ENCODE measurements around the gene OLFM1. TPM values are rescaled to one million over a fixed set of nuclear protein-coding genes. Genes with fewer than 3 reads are reported as not detected.

Gene OLFM1
- total RNA-seq, 1 donor from 2014 or later: 12.5 TPM

DNA sequence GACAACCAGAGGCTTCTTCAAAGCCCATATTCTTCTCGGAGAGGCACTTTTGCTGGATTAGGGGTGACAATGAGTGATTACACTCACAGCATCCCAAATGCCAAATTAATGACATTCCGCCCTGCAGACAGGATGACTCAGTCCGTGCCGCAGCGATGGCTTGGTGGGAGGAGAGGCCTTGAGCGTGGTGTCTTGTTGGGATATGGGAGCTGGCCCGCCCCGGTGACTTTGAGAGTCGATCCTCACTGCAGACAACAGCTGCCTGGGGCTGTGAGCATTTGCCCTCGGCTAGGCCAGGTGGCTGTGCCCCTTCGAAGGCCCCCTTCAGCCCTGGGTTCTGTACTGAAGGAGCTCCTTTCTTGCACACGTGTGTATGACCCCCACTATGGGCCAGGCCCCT lies 29.8 kb downstream of the OLFM1 start:
- intact Hi-C loops (cut with micrococcal nuclease): loop anchor here (10.0 kb wide), 1 partner anchor 118 kb away; no protein-coding TSS in a partner anchor
- ATAC-seq (no peak), DNase-seq (no peak)

GRCh38 chr9:135119496-135120064 lies 32.1 kb downstream of the OLFM1 start:
- intact Hi-C loops (cut with micrococcal nuclease): loop anchor here (10.0 kb wide), 1 partner anchor 115 kb away; no protein-coding TSS in a partner anchor
- DNase-seq (no peak), ATAC-seq (no peak)

DNA sequence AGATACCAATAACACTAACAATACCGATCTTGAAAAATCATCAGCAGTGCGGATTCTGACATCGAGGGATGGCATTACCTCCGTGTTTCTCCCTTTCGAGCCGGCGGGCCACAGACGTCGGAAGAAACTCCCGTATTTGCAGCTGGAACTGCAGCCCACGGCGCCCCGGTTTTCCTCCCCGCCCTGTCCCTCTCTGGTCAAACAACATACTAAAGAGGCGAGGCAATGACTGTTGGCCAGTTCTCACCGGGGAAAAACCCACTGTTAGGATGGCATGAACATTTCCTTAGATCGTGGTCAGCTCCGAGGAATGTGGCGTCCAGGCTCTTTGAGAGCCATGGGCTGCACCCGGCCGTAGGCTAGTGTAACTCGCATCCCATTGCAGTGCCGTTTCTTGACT lies 32.8 kb downstream of the OLFM1 start:
- DNase-seq (no peak), ATAC-seq (no peak)
- intact Hi-C loops (cut with micrococcal nuclease): no loop called here

DNA sequence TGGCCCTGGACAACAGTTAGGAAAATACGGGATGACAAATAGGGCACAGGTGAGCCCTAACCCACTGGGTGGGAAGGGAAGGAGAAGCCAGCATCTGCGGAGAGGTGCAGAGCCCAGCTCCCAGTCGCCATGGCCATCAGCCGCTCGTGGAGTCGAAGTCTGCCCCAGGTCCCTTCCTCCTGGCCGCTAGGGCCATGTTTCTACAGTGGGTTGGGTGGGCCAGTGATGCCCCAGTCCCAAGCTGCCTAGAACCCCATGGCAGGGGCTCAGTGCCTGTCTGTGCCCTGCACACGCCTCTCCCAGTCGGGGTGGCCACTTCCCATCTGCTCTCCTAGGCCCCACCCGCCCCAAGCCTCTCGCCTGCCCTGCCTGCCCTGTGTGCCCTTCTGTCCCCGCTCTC lies 34.8 kb downstream of the OLFM1 start:
- DNase-seq (no peak), ATAC-seq (no peak)
- intact Hi-C loops (cut with micrococcal nuclease): no loop called here

GRCh38 chr9:135123126-135123772 lies 35.8 kb downstream of the OLFM1 start:
- ATAC-seq (no peak), DNase-seq (no peak)
- intact Hi-C loops (cut with micrococcal nuclease): no loop called here

GRCh38 chr9:135123773-135124134 lies 36.3 kb downstream of the OLFM1 start:
- ATAC-seq: peak; percentile 94
- intact Hi-C loops (cut with micrococcal nuclease): no loop called here
- DNase-seq: no peak

DNA sequence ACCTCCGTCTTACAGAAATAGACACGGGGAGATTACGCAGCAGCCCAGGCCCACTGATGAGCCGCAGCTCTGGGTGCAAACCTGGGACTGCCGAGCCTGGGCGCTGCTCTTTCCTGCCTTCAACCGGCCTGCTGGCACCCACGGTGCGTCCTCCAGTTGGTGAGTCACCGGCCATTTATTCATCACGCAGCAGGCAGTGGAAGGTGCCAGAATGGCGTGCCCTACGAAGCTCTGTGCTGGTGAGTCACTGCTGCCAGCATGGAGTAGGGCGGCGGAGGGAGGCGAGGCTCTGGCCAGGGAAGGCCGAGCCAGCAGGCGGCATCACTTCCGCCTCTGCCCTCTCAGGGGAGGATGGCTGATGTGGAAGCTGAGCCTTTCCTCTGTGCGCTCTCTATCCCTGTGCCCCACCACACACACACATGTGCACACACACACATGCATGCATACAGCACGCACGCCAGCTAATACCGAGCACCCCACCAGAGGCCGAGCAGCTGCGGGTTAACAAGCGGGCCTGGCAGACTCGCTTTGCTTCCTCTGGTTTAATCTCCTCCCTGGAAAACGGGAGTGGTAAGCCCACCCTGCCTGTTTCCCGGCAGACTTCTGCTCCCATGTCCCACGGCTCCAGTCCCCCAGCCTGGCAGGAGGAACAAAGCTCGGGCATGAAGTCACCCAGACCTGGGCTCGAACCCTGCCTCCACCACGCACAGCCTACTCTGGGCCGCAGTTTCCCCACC lies 39.2 kb downstream of the OLFM1 start:
- ATAC-seq (no peak), DNase-seq (no peak)
- intact Hi-C loops (cut with micrococcal nuclease): no loop called here

- ATAC-seq (no peak), DNase-seq (no peak)
- intact Hi-C loops (cut with micrococcal nuclease): no loop called here
Observed at GRCh38 chr9:135127718-135128670, 40.5 kb downstream of the OLFM1 start.

GRCh38 chr9:135129137-135129695 lies 41.7 kb downstream of the OLFM1 start:
- ATAC-seq (no peak), DNase-seq (no peak)

GRCh38 chr9:135130207-135130976 lies 42.9 kb downstream of the OLFM1 start:
- ATAC-seq: no peak

More at GRCh38 chr9:135129137-135129695, 41.7 kb downstream of the OLFM1 start:
- intact Hi-C loops (cut with micrococcal nuclease): no loop called here

DNA sequence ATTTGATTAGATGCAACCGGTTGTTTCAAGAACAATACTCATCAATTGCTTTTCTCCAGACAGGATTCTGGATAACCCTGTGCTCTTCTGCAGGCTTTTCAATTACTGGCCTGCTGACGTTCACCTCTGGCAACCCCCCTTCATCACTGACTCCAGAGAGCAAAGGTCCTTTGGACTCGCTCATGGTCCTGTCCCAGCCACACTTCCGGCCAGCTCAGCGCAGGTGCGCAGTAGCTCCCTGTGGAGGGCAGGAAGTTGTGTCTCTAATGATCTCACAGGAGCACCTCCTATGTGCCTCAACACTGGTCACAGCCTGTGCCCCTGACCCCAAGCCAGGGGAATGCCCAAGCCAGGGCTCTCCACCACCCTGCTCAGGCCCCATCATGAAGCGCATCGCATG lies 44.0 kb downstream of the OLFM1 start:
- intact Hi-C loops (cut with micrococcal nuclease): no loop called here
- DNase-seq (no peak), ATAC-seq (no peak)

More at GRCh38 chr9:135130207-135130976, 42.9 kb downstream of the OLFM1 start:
- intact Hi-C loops (cut with micrococcal nuclease): no loop called here
- DNase-seq: no peak

- DNase-seq (no peak), ATAC-seq (no peak)
- intact Hi-C loops (cut with micrococcal nuclease): no loop called here
Observed at GRCh38 chr9:135132008-135132407, 44.5 kb downstream of the OLFM1 start.

GRCh38 chr9:135134268-135135022 lies 47.0 kb downstream of the OLFM1 start:
- intact Hi-C loops (cut with micrococcal nuclease): no loop called here
- DNase-seq (no peak), ATAC-seq (no peak)

DNA sequence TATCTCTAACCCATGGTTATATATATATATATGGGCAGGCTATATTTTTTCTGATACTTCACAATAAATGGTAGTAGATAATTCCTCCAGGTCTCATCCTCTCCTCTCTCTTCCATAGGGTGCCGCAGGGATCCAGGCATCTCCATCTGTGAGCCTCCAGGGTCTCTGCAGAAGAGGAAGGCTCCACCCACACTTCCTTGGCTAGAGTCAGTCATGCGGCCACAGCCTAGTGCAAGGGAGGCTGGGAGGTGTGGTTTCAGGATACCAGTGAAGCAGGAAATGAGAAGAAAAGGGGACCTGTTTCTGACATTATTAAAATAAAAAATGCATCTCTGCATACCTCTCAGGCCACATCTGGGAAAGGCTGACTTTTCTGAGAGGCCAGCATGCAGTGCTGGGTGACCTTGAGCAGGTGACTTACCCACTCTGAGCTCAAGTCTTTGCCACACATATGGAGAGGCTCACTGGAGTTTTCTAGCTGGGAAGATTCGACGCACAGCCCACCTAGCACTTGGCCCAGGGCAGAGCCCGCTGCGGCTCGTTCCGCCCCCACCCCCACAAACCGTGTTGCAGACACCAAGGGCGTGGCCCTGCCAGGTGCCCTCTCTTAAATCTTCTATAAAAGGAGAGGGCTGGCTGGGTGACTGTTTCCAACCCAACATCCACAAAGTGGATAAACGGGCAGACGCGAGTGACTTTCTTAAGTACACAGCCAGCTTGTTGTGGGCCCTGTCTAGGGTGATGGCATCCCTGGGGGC lies 47.9 kb downstream of the OLFM1 start:
- no peak for ATAC-seq
- intact Hi-C loops (cut with micrococcal nuclease): no loop called here
- no peak for DNase-seq

DNA sequence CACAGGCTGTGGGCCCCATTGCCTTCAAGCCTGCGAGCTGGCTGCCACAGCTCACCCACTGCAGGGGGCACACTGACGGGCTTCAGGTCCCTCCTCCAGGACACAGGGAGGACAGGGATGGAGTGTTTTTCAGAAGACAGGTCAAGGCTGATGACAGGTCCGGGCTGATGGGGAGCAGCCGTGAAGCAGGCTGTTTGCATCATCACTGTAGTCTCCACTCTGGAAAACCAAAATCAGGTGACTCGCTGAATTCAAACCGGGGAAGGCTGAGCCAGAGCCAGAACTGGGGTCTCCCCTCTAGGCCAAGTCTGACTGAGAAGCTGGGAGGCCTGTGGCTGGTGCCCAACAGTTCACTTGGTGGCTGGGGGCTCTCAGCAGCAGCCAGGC lies 48.5 kb downstream of the OLFM1 start:
- ATAC-seq (peak; percentile 45), DNase-seq (no peak)
- intact Hi-C loops (cut with micrococcal nuclease): no loop called here

DNA sequence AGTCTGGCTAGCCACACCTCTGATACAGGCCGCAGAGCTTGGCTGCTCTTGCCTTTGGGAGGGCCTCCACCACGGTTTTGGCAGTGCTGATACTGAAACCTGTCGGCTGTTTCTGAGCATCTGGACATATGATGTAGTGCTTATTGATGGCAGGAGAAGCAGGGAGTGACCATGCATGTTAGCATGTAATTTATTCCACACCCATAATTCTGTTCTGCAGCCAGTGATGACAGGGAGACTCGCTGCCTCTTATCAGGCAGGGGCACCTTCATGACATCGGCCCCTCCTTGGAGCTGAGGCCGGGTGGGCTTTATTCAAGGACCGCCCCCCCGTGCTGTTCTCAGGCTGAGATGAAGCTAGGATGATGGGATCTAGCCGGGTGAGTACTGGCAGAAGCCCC lies 49.0 kb downstream of the OLFM1 start:
- DNase-seq (no peak), ATAC-seq (no peak)
- intact Hi-C loops (cut with micrococcal nuclease): no loop called here

Data from left ventricle myocardium superior (tissue), 1 donor.